ENCODE results near the gene ENTREP3.

DNA sequence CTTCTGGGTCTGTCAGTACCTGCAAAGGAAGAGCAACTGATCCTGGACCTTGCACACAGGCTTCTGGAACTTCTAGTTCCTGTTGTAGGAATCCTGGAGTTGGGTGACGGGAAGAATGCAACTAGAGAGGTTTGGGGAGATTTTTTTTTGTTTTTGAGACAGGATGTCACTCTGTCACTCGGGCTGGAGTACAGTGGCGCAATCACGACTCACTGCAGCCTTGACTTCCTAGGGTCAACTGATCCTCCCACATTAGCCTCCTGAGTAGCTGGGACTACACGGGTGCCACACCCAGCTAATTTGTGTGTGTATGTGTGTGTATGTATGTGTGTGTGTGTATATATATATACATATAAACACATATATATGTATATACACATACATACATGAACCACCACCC, 18.8 kb downstream of the ENTREP3 start:
- TF ChIP-seq, protein P1, sequence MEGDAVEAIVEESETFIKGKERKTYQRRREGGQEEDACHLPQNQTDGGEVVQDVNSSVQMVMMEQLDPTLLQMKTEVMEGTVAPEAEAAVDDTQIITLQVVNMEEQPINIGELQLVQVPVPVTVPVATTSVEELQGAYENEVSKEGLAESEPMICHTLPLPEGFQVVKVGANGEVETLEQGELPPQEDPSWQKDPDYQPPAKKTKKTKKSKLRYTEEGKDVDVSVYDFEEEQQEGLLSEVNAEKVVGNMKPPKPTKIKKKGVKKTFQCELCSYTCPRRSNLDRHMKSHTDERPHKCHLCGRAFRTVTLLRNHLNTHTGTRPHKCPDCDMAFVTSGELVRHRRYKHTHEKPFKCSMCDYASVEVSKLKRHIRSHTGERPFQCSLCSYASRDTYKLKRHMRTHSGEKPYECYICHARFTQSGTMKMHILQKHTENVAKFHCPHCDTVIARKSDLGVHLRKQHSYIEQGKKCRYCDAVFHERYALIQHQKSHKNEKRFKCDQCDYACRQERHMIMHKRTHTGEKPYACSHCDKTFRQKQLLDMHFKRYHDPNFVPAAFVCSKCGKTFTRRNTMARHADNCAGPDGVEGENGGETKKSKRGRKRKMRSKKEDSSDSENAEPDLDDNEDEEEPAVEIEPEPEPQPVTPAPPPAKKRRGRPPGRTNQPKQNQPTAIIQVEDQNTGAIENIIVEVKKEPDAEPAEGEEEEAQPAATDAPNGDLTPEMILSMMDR (IDR thresholded peaks at IDR 0.05; ENCODE audit: borderline replicate concordance, extremely low read depth, low read length, poor library complexity, severe bottlenecking) = no peak
- no peak for TF ChIP-seq EZH2 (IDR thresholded peaks at IDR 0.05; ENCODE audit: borderline replicate concordance, low read depth, low read length, severe bottlenecking)

All from DND-41 (cell line).